ENCODE measurements around the gene SCRG1.

DNA sequence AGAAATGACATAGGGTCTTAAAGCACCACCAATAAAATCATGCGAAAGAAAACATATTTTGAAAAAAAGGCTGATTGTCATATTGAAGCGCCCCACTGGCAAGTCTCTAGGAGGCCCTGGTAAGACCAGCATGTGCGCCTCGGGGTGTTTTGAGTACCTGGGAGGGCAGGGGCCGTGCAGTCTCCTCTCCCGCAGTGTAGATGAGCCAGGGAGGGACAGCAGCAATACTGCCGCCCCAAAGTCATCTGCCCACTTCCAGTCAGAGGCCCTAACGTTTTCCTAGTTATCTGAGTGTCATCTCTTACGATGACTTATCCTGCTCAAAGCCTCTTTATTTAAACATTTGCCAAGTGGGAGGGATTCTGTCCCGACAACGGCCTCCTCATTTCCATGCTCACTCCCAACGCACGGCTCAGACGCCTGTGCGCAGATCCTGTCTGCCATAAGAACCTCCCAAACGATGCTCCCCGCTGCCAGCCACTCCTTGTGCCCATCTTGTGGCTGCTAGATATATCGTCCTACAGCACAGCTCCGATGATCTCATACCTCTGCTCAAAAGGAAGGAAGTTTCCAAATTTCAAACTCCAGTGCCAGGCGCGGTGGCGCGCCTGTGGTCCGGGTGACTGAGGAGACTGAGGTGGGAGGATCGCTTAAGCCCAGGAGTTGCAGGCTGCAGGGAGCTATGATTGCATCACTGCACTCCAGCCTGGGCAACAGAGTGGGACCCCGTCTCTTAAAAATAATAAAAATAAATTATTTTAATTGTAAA is 17.2 kb upstream of the SCRG1 start:
- TF ChIP-seq, protein P1, sequence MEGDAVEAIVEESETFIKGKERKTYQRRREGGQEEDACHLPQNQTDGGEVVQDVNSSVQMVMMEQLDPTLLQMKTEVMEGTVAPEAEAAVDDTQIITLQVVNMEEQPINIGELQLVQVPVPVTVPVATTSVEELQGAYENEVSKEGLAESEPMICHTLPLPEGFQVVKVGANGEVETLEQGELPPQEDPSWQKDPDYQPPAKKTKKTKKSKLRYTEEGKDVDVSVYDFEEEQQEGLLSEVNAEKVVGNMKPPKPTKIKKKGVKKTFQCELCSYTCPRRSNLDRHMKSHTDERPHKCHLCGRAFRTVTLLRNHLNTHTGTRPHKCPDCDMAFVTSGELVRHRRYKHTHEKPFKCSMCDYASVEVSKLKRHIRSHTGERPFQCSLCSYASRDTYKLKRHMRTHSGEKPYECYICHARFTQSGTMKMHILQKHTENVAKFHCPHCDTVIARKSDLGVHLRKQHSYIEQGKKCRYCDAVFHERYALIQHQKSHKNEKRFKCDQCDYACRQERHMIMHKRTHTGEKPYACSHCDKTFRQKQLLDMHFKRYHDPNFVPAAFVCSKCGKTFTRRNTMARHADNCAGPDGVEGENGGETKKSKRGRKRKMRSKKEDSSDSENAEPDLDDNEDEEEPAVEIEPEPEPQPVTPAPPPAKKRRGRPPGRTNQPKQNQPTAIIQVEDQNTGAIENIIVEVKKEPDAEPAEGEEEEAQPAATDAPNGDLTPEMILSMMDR (IDR thresholded peaks at IDR 0.05), result peak in 1 of 4 donors; percentile 9
- TF ChIP-seq POLR2A (IDR thresholded peaks at IDR 0.05), result peak; percentile 31
